IMR-90 (cell line): Measurements from ENCODE around the gene KCTD19. TPM values are rescaled to one million over a fixed set of nuclear protein-coding genes. Genes with fewer than 3 reads are reported as not detected.
"Not testable (repeated sequence)": the region's sequence is repeated elsewhere in the genome, so short reads cannot be mapped to it uniquely, and the experiment has no call there.

Source experiments
- ATAC-seq: fragments of 200-7000 bp; cut with Tn5 transposase; 2 replicates; pipeline ENCODE4 v1.9.1; 2020; ENCODE audit warnings: low read depth, mild to moderate bottlenecking, moderate library complexity
- BruUV-seq: library from RNA; stranded (reverse); fragments of 400-500 nt; replicated peaks from 2 replicates; lab custom pipeline; 2021; lab: Mats Ljungman, UMichigan
- CTCF ChIA-PET: fragments of 300-600 bp; formaldehyde crosslinking; extraction: SDS; loops from one replicate; lab custom pipeline; 2021; ENCODE audit warnings: antibody characterized with exemption; lab: Yijun Ruan, JAX
- POLR2A ChIA-PET: fragments of 300-600 bp; sonication (Branson Sonifier 250); formaldehyde crosslinking; loops from one replicate; lab custom pipeline; 2022; ENCODE audit warnings: antibody characterized with exemption; ENCODE audit not compliant: unreplicated experiment; lab: Charles Lee
- DNase-seq: peaks from one replicate; pipeline ENCODE4 v3.0.0; 2013
- H2AFZ ChIP-seq: replicated peaks from 2 replicates; pipeline ENCODE3; 2013; ENCODE audit warnings: low read length, mild to moderate bottlenecking; ENCODE audit not compliant: poor library complexity
- H2AK5ac ChIP-seq: 2 replicates; pipeline ENCODE4 v1.6.1; 2013; ENCODE audit warnings: low read depth, low read length, inconsistent platforms
- H2AK9ac ChIP-seq: replicated peaks from 2 replicates; pipeline ENCODE3; 2013; ENCODE audit warnings: mild to moderate bottlenecking, low read depth, low read length, moderate library complexity; ENCODE audit not compliant: poor library complexity
- H2BK120ac ChIP-seq: 2 replicates; pipeline ENCODE4 v1.6.1; 2013; ENCODE audit warnings: low read depth, low read length, inconsistent platforms
- H2BK15ac ChIP-seq: 3 replicates; pipeline ENCODE4 v1.6.1; 2013; ENCODE audit warnings: low read depth, low read length, inconsistent platforms
- H2BK20ac ChIP-seq: 2 replicates; pipeline ENCODE4 v1.6.1; 2013; ENCODE audit warnings: low read depth, mild to moderate bottlenecking, inconsistent platforms, low read length, moderate library complexity
- H2BK5ac ChIP-seq: 2 replicates; pipeline ENCODE4 v1.6.1; 2013; ENCODE audit warnings: mild to moderate bottlenecking, low read depth, low read length, inconsistent platforms; ENCODE audit not compliant: poor library complexity, severe bottlenecking
- H3K14ac ChIP-seq: replicated peaks from 2 replicates; pipeline ENCODE4 v1.6.1; 2013; ENCODE audit warnings: low read depth, low read length, inconsistent platforms
- H3K18ac ChIP-seq: 2 replicates; pipeline ENCODE4 v1.6.1; 2013; ENCODE audit warnings: low read depth, low read length, control low read depth
- H3K23ac ChIP-seq: 2 replicates; pipeline ENCODE4 v1.6.1; 2013; ENCODE audit warnings: low read depth, low read length, inconsistent platforms
- H3K27ac ChIP-seq: 2 replicates; pipeline ENCODE4 v1.5.1; 2013; ENCODE audit warnings: mild to moderate bottlenecking, control low read depth, low read length; ENCODE audit not compliant: insufficient read depth
- H3K27me3 ChIP-seq: 2 replicates; pipeline ENCODE4 v1.6.1; 2013; ENCODE audit warnings: low read length; ENCODE audit not compliant: control insufficient read depth, insufficient read depth
- H3K36me3 ChIP-seq: 2 replicates; pipeline ENCODE4 v1.6.1; 2013; ENCODE audit warnings: low read length, mixed read lengths; ENCODE audit not compliant: control insufficient read depth, insufficient read depth
- H3K4ac ChIP-seq: 2 replicates; pipeline ENCODE4 v1.6.1; 2013; ENCODE audit warnings: low read depth, low read length, inconsistent platforms
- H3K4me1 ChIP-seq: 2 replicates; pipeline ENCODE4 v1.6.1; 2013; ENCODE audit warnings: low read length, mixed read lengths; ENCODE audit not compliant: control insufficient read depth, insufficient read depth
- H3K4me2 ChIP-seq: 2 replicates; pipeline ENCODE4 v1.6.1; 2013; ENCODE audit warnings: low read depth, mild to moderate bottlenecking, control low read depth, low read length, moderate library complexity
- H3K4me3 ChIP-seq: 2 replicates; pipeline ENCODE4 v1.5.1; 2013; ENCODE audit warnings: low read depth, mild to moderate bottlenecking, control low read depth, low read length, moderate library complexity; ENCODE audit not compliant: insufficient read depth
- H3K56ac ChIP-seq: 2 replicates; pipeline ENCODE4 v1.6.1; 2013; ENCODE audit warnings: low read length, inconsistent platforms; ENCODE audit not compliant: insufficient read depth; ENCODE audit errors: extremely low read depth
- H3K79me1 ChIP-seq, 2 experiments: 2 replicates each; pipeline ENCODE4 v1.6.1; 2013; ENCODE audit warnings: low read length in 2 of 2, inconsistent platforms in 1 of 2, low read depth in 1 of 2
- H3K9ac ChIP-seq: 2 replicates; pipeline ENCODE4 v1.6.1; 2013; ENCODE audit warnings: low read depth, low read length, control low read depth
- H3K9me1 ChIP-seq: 2 replicates; pipeline ENCODE4 v1.6.1; 2013; ENCODE audit warnings: low read length, inconsistent platforms; ENCODE audit not compliant: insufficient read depth
- H3K9me3 ChIP-seq: 2 replicates; pipeline ENCODE4 v1.6.1; 2013; ENCODE audit warnings: low read length; ENCODE audit not compliant: control insufficient read depth, insufficient read depth
- H4K20me1 ChIP-seq: 2 replicates; pipeline ENCODE4 v1.6.1; 2013; ENCODE audit warnings: low read length, inconsistent platforms; ENCODE audit not compliant: insufficient read depth
- H4K5ac ChIP-seq: 2 replicates; pipeline ENCODE4 v1.6.1; 2013; ENCODE audit warnings: mild to moderate bottlenecking, low read depth, low read length, control low read depth
- H4K8ac ChIP-seq, 2 experiments: 2 replicates each; pipeline ENCODE4 v1.6.1; 2013; ENCODE audit warnings: low read depth in 2 of 2, low read length in 2 of 2, control low read depth in 1 of 2, inconsistent platforms in 1 of 2
- H4K91ac ChIP-seq: 2 replicates; pipeline ENCODE4 v1.6.1; 2013; ENCODE audit warnings: low read depth, low read length, inconsistent platforms; ENCODE audit not compliant: insufficient read depth
- CEBPB ChIP-seq: IDR thresholded peaks from 2 replicates; pipeline ENCODE4 v1.6.1; 2012; ENCODE audit warnings: low read depth, low read length, improper control_type of control experiment
- FOS ChIP-seq: fragments of 150-350 bp; IDR thresholded peaks from 2 replicates; pipeline ENCODE4 v1.6.1; 2016; ENCODE audit warnings: low read depth, low read length
- MAZ ChIP-seq: IDR thresholded peaks from 2 replicates; pipeline ENCODE4 v1.6.1; 2012; ENCODE audit warnings: low read depth, mild to moderate bottlenecking, low read length, improper control_type of control experiment, moderate library complexity, borderline replicate concordance
- MXI1 ChIP-seq: IDR thresholded peaks from 2 replicates; pipeline ENCODE4 v1.6.1; 2012; ENCODE audit warnings: low read depth, mild to moderate bottlenecking, low read length, moderate library complexity, borderline replicate concordance
- POLR2A ChIP-seq: IDR thresholded peaks from 2 replicates; pipeline ENCODE4 v1.6.1; 2012; ENCODE audit warnings: mild to moderate bottlenecking, low read depth, low read length
- RAD21 ChIP-seq: IDR thresholded peaks from 2 replicates; pipeline ENCODE4 v1.6.1; 2012; ENCODE audit warnings: low read length, improper control_type of control experiment
- RFX5 ChIP-seq: IDR thresholded peaks from 2 replicates; pipeline ENCODE4 v1.8.0; 2012; ENCODE audit warnings: low read depth, mild to moderate bottlenecking, low read length, moderate library complexity
- SMC3 ChIP-seq: fragments of 150-350 bp; IDR thresholded peaks from 2 replicates; pipeline ENCODE4 v1.6.1; 2016; ENCODE audit warnings: low read depth, mild to moderate bottlenecking, antibody characterized with exemption, low read length, moderate library complexity
- USF2 ChIP-seq: fragments of 150-350 bp; IDR thresholded peaks from 2 replicates; pipeline ENCODE4 v1.6.1; 2017; ENCODE audit warnings: mild to moderate bottlenecking, antibody characterized with exemption, low read length, low read depth
- WGBS, 2 experiments: methylation state at CpG; one replicate each; pipeline versions ENCODE4 v1.1.5 to v1.1.7; 2013; ENCODE audit warnings: missing lambda C conversion rate in 2 of 2; ENCODE audit not compliant: insufficient read length in 1 of 2; ENCODE audit errors: extremely low coverage in 2 of 2; 5-methylcytosine and 5-hydroxymethylcytosine counted together
- dilution Hi-C: fragments of 300-500 bp; cut with HindIII; formaldehyde crosslinking; loops from one replicate; pipeline ENCODE4 v1.14.3; 2018; ENCODE audit warnings: low sequenced_read_pairs; ENCODE audit not compliant: unreplicated experiment
- in situ Hi-C: fragments of 300-500 bp; cut with MboI; formaldehyde crosslinking; loops from 3 replicates; pipeline ENCODE4 v1.14.3; 2019; ENCODE audit warnings: low sequenced_read_pairs, inconsistent platforms, mixed read lengths
- intact Hi-C: fragments of 100-400 bp; cut with micrococcal nuclease; formaldehyde crosslinking; loops from 2 replicates; pipeline ENCODE4 v1.10.0; 2022
- polyA plus RNA-seq, 3 experiments: library from polyadenylated mRNA; depleted of rRNA; stranded (reverse); fragments of >200 nt; gene quantifications; 2 replicates each; pipeline ENCODE4 v1.2.3, GENCODE V29; 2012; ENCODE audit warnings: low replicate concordance in 1 of 3
- total RNA-seq: library from RNA; depleted of rRNA; stranded (reverse); fragments of >200 nt; gene quantifications from 2 replicates; pipeline ENCODE4 v1.2.3, GENCODE V29; 2012

The KCTD19 gene
- total and polyA plus RNA-seq, 2 of the 4 experiments (the other 2 are of a cell fraction) = under 0.01 to 0.07 TPM

DNA sequence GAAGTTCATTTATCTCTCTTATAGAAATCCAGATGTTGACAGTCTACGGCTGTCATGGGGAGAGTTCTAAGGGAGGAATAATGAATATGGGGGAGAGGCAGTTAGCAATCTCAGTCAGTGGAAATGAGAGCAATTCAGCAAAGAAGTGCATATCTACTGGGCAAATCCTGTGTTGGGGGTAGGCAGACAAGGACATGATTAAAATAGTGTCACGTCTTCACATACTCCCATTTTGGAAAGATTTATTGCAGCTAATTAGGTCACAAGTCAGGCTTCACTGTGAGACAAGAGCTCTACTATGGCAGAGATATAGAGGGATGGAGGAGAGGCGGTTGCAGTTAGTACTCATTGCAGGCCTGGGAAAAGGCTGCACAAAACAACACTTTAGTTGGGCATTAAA, 29.9 kb upstream of the KCTD19 start:
- H3K79me1 ChIP-seq = no peaks in the 10 kb centered on the region
- no peaks in the 10 kb centered on the region for H4K20me1 ChIP-seq
- H3K27me3 ChIP-seq = peaks cover 29% of the 10 kb centered on the region
- H2BK15ac ChIP-seq = no peak overlapping the region
- H3K9me1 ChIP-seq = no peaks in the 10 kb centered on the region
- H3K9ac ChIP-seq = no peak overlapping the region
- WGBS, 2 experiments = 100% methylated on average over 1 of the region's 3 CpGs; no CpG with 5 or more reads in 1 of the 2 experiments
- no peak overlapping the region for H4K8ac ChIP-seq
- no peak overlapping the region for H2BK20ac ChIP-seq
- H2BK120ac ChIP-seq = no peak overlapping the region
- no peak overlapping the region for H3K27ac ChIP-seq
- no peak overlapping the region for H2AK9ac ChIP-seq
- H3K14ac ChIP-seq = no peak overlapping the region
- H3K4me2 ChIP-seq = no peak overlapping the region
- no peaks in the 10 kb centered on the region for H3K4me1 ChIP-seq
- intact Hi-C loops (no loop called here), in situ Hi-C loops (no loop called here), dilution Hi-C loops (no loop called here)
- DNase-seq = no peak
- ATAC-seq = no peak
- H4K5ac ChIP-seq = no peak overlapping the region
- no peak overlapping the region for H2AK5ac ChIP-seq
- no peak overlapping the region for H3K56ac ChIP-seq
- TF ChIP-seq MAZ (no peak), SMC3 (no peak), FOS (no peak), MXI1 (no peak), RAD21 (no peak), CEBPB (no peak), POLR2A (no peak), RFX5 (no peak), USF2 (no peak)
- ChIA-PET CTCF (no interaction called here), POLR2A (no interaction called here)
- no TSS peak for BruUV-seq
- H3K36me3 ChIP-seq = no peaks in the 10 kb centered on the region
- H3K4ac ChIP-seq = no peak overlapping the region
- H2AFZ ChIP-seq = no peak overlapping the region
- H3K23ac ChIP-seq = no peak overlapping the region
- no peak overlapping the region for H4K91ac ChIP-seq
- H3K4me3 ChIP-seq = no peak overlapping the region
- H3K9me3 ChIP-seq = no peaks in the 10 kb centered on the region
- H2BK5ac ChIP-seq = no peak overlapping the region
- H3K18ac ChIP-seq = no peak overlapping the region

DNA sequence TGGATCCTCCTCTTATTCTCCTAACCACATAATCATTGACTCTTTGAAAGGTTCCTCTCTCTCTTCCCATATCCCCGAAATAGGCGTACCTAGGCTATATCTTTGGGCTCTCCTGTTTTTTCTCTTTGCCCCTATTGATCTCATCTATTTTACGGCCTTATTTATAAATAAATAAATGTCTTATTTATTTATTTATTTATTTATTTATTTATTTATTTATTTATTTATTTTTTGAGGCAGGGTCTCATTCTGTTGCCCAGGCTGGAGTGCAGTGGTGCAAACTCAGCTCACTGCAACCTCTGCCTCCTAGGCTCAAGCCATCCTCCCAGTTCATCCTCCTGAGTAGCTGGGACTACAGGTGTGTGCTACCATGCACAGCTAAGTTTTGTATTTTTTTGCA, 25.9 kb upstream of the KCTD19 start:
- peaks cover 19% of the 10 kb centered on the region for H3K27me3 ChIP-seq
- in situ Hi-C loops, H3K14ac ChIP-seq, CTCF ChIA-PET, H3K4me1 ChIP-seq, dilution Hi-C loops, H3K18ac ChIP-seq, H3K9me3 ChIP-seq, H4K91ac ChIP-seq, H3K4ac ChIP-seq, H3K9ac ChIP-seq, H2AK9ac ChIP-seq, DNase-seq, H3K23ac ChIP-seq, H3K79me1 ChIP-seq, H3K9me1 ChIP-seq, H2BK5ac ChIP-seq, H3K27ac ChIP-seq, H2BK20ac ChIP-seq, POLR2A ChIA-PET, H4K8ac ChIP-seq, H2BK120ac ChIP-seq, H3K4me2 ChIP-seq, BruUV-seq, H2BK15ac ChIP-seq, H4K5ac ChIP-seq, H3K36me3 ChIP-seq, H3K4me3 ChIP-seq, H3K56ac ChIP-seq, H2AFZ ChIP-seq, intact Hi-C loops, H2AK5ac ChIP-seq, ATAC-seq, H4K20me1 ChIP-seq: not testable (repeated sequence)
- WGBS, 2 experiments = no CpG with 5 or more reads among the region's 3 CpGs
